ENCODE results near the gene SLC36A4. TPM values are rescaled to one million over a fixed set of nuclear protein-coding genes. Genes with fewer than 3 reads are reported as not detected.

SLC36A4 gene
- total and polyA plus RNA-seq, 2 of the 13 experiments (the other 11 are each of a cell fraction or from before 2014, with no cell fraction given), result 7.3 to 9.5 TPM

- ATAC-seq (no peak), DNase-seq (ENCODE audit: low spot score) (no peak), FAIRE-seq (no peak)
- no peak overlapping the region for H3K27ac ChIP-seq (ENCODE audit: extremely low read length, insufficient read depth, low read length)
- H3K9me3 ChIP-seq (ENCODE audit: low read length), result no peaks in the 10 kb centered on the region
- no peak overlapping the region for H3K9ac ChIP-seq (ENCODE audit: insufficient read depth, low read depth, low read length)
- no peak for TF ChIP-seq ZNF124 (CRISPR knock-in tag; IDR thresholded peaks at IDR 0.05)
- TF ChIP-seq, protein P1, sequence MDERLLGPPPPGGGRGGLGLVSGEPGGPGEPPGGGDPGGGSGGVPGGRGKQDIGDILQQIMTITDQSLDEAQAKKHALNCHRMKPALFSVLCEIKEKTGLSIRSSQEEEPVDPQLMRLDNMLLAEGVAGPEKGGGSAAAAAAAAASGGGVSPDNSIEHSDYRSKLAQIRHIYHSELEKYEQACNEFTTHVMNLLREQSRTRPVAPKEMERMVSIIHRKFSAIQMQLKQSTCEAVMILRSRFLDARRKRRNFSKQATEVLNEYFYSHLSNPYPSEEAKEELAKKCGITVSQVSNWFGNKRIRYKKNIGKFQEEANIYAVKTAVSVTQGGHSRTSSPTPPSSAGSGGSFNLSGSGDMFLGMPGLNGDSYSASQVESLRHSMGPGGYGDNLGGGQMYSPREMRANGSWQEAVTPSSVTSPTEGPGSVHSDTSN (CRISPR knock-in tag; IDR thresholded peaks at IDR 0.05), result no peak
- TF ChIP-seq ZBTB10 (CRISPR knock-in tag; IDR thresholded peaks at IDR 0.05; ENCODE audit: borderline replicate concordance), result no peak
- no peak for TF ChIP-seq ZNF234 (CRISPR knock-in tag; conservative IDR thresholded peaks at IDR 0.05)
- no peak for TF ChIP-seq SMAD3 (CRISPR knock-in tag; IDR thresholded peaks at IDR 0.05)
- TF ChIP-seq SKI (IDR thresholded peaks at IDR 0.05; ENCODE audit: partially characterized antibody), result no peak
- no peak for TF ChIP-seq ZGPAT (CRISPR knock-in tag; IDR thresholded peaks at IDR 0.05)
- TF ChIP-seq ISL2 (CRISPR knock-in tag; IDR thresholded peaks at IDR 0.05), result no peak
- TF ChIP-seq, protein P2, sequence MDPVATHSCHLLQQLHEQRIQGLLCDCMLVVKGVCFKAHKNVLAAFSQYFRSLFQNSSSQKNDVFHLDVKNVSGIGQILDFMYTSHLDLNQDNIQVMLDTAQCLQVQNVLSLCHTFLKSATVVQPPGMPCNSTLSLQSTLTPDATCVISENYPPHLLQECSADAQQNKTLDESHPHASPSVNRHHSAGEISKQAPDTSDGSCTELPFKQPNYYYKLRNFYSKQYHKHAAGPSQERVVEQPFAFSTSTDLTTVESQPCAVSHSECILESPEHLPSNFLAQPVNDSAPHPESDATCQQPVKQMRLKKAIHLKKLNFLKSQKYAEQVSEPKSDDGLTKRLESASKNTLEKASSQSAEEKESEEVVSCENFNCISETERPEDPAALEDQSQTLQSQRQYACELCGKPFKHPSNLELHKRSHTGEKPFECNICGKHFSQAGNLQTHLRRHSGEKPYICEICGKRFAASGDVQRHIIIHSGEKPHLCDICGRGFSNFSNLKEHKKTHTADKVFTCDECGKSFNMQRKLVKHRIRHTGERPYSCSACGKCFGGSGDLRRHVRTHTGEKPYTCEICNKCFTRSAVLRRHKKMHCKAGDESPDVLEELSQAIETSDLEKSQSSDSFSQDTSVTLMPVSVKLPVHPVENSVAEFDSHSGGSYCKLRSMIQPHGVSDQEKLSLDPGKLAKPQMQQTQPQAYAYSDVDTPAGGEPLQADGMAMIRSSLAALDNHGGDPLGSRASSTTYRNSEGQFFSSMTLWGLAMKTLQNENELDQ (CRISPR knock-in tag; IDR thresholded peaks at IDR 0.05; ENCODE audit: borderline replicate concordance), result no peak
- no peak for TF ChIP-seq PCBP2 (optimal IDR thresholded peaks at IDR 0.05; ENCODE audit: low read depth, low read length, poor library complexity, severe bottlenecking)
- no peak for TF ChIP-seq ZNF354B (CRISPR knock-in tag; IDR thresholded peaks at IDR 0.05)
- TF ChIP-seq, protein P3, sequence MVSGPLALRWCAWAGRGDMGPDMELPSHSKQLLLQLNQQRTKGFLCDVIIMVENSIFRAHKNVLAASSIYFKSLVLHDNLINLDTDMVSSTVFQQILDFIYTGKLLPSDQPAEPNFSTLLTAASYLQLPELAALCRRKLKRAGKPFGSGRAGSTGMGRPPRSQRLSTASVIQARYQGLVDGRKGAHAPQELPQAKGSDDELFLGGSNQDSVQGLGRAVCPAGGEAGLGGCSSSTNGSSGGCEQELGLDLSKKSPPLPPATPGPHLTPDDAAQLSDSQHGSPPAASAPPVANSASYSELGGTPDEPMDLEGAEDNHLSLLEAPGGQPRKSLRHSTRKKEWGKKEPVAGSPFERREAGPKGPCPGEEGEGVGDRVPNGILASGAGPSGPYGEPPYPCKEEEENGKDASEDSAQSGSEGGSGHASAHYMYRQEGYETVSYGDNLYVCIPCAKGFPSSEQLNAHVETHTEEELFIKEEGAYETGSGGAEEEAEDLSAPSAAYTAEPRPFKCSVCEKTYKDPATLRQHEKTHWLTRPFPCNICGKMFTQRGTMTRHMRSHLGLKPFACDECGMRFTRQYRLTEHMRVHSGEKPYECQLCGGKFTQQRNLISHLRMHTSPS (CRISPR knock-in tag; IDR thresholded peaks at IDR 0.05; ENCODE audit: low read depth), result no peak
- no peaks in the 10 kb centered on the region for H3K36me3 ChIP-seq (replicated peaks in 1 of 2; ENCODE audit: control insufficient read depth in 1 of 2, insufficient read depth in 2 of 2, low read length in 2 of 2)
- no peak overlapping the region for H3K4me2 ChIP-seq (ENCODE audit: low read depth, low read length)
- in situ Hi-C loops (cut with HindIII; ENCODE audit: extremely low pct_ligation_motif_present, low pct_unique_long_range_greater_than_20kb), result no loop called here
- ChIA-PET CTCF (ENCODE audit: low intra/inter-chr PET ratio, low total read pairs) (no interaction called here), POLR2A (no interaction called here)
- intact Hi-C loops (cut with micrococcal nuclease; ENCODE audit: unreplicated experiment), result no loop called here
- H3K27me3 ChIP-seq (ENCODE audit: control insufficient read depth in 1 of 2, insufficient read depth in 2 of 2, low read length in 2 of 2), result peaks cover 1 to 3% of the 10 kb centered on the region in 2 experiments; a peak in 4 of 5 replicates
- H4K20me1 ChIP-seq (ENCODE audit: insufficient read depth, low read length), result no peaks in the 10 kb centered on the region
- H2AFZ ChIP-seq (ENCODE audit: low read length), result no peak overlapping the region
- no peaks in the 10 kb centered on the region for H3K79me2 ChIP-seq (ENCODE audit: insufficient read depth, low read length)
- H3K4me1 ChIP-seq (ENCODE audit: insufficient read depth, low read length), result no peaks in the 10 kb centered on the region
- BruUV-seq (replicated peaks), result no TSS peak
- 32% methylated on average over 5 of the region's 5 CpGs for WGBS (ENCODE audit: low lambda C conversion rate)
- H3K4me3 ChIP-seq (replicated peaks in 1 of 3; ENCODE audit: insufficient read depth in 1 of 3, low read depth in 2 of 3, low read length in 3 of 3), result no peak overlapping the region
These were observed 18.8 kb upstream of the SLC36A4 start for GRCh38 chr11:93216511-93217101.

All from HepG2 (cell line).